ENCODE measurements around the gene CERS5. TPM values are rescaled to one million over a fixed set of nuclear protein-coding genes. Genes with fewer than 3 reads are reported as not detected.

The CERS5 gene
- total RNA-seq (2022) (61.6 and 62.6 TPM in 2 replicates), Bru-seq, nascent RNA (percentile 81 among the genes with signal in this experiment), BruChase-seq, experiment 1, labeled RNA remaining after a 2-hour chase (percentile 91 among the genes with signal in this experiment), BruChase-seq, experiment 2, labeled RNA remaining after a 6-hour chase (percentile 92 among the genes with signal in this experiment)
- long read RNA-seq, transcript CERS5-201 (10 exons, 2,051 nt): major isoform, 80 of 117 reads
- long read RNA-seq, transcript CERS5-203 (11 exons, 2,855 nt): minor isoform, 10 of 117 reads
- long read RNA-seq, partial matches to known transcripts: 2 of 117 reads
- long read RNA-seq, other reads (novel, unspliced or antisense): 25 of 117 reads

GRCh38 chr12:50167049-50167828, at the start of gene CERS5:
Gene CERS5, minus strand, starts transcription at chr12:50167369. Its CDS starts 72 bp downstream, at chr12:50167297.
- TF ChIP-seq CTCF (IDR thresholded peaks at IDR 0.05; ENCODE audit: insufficient read depth in 1 of 2, low read depth in 1 of 2, low read length in 1 of 2, severe bottlenecking in 1 of 2, unreplicated experiment in 1 of 2): peak in 1 of 2 experiments; percentile 64
- no TSS peak for BruUV-seq (replicated peaks)
- CTCF ChIA-PET: interaction anchor here (0.7 to 3.0 kb wide), 16 partner anchors 9 to 147 kb away, joined by 3 to 37 read pairs (median 8); partner anchors contain the start of genes COX14 and SMARCD1
- DNase-seq: peak; percentile 99 to 100
- peak within 1 kb of the TSS; percentile 80 for H3K4me3 Mint-ChIP-seq (ENCODE audit: unreplicated experiment)
- H3K9me3 Mint-ChIP-seq (ENCODE audit: unreplicated experiment): no peaks in the 10 kb centered on the region
- intact Hi-C loops (cut with micrococcal nuclease; ENCODE audit: unreplicated experiment): loop anchor here (1.0 to 2.0 kb wide), 5 partner anchors 24 to 92 kb away; partner anchors contain the start of genes COX14 and SMARCD1
- H3K36me3 Mint-ChIP-seq (ENCODE audit: insufficient read depth, unreplicated experiment): peaks cover 15% of the 10 kb centered on the region
- POLR2A ChIA-PET: interaction anchor here (0.5 to 2.0 kb wide), 14 partner anchors 10 to 854 kb away, joined by 3 to 24 read pairs (median 4); partner anchors contain the start of genes COX14, LIMA1, SMARCD1 and TMBIM6
- H3K4me1 Mint-ChIP-seq (ENCODE audit: low read depth, unreplicated experiment): peaks cover 8% of the 10 kb centered on the region
- no peaks in the 10 kb centered on the region for H3K27me3 ChIP-seq (replicated peaks; ENCODE audit: control insufficient read depth, insufficient read depth, low read length)
- H3K27me3 Mint-ChIP-seq (ENCODE audit: insufficient read depth, unreplicated experiment): no peaks in the 10 kb centered on the region
- peaks cover 12% of the 10 kb centered on the region for H3K9me3 ChIP-seq
- H3K4me1 ChIP-seq: peaks cover 11% of the 10 kb centered on the region; the same call in 1 of the 2 replicates
- peak within 1 kb of the TSS; percentile 77 for H3K27ac Mint-ChIP-seq (ENCODE audit: unreplicated experiment)
- peak within 1 kb of the TSS; percentile 63 for H3K4me3 ChIP-seq (ENCODE audit: low read depth, low read length)
- H3K36me3 ChIP-seq (ENCODE audit: control insufficient read depth, insufficient read depth, low read length): no peaks in the 10 kb centered on the region

- Mint-ChIP-seq H3K27ac (ENCODE audit: unreplicated experiment) (no peak overlapping the region), H3K4me1 (ENCODE audit: low read depth, unreplicated experiment) (peaks cover 7% of the 10 kb centered on the region), H3K9me3 (ENCODE audit: unreplicated experiment) (no peaks in the 10 kb centered on the region), H3K4me3 (ENCODE audit: unreplicated experiment) (no peak overlapping the region), H3K27me3 (ENCODE audit: insufficient read depth, unreplicated experiment) (no peaks in the 10 kb centered on the region), H3K36me3 (ENCODE audit: insufficient read depth, unreplicated experiment) (peaks cover 32% of the 10 kb centered on the region)
- intact Hi-C loops (cut with micrococcal nuclease; ENCODE audit: unreplicated experiment): no loop called here
- no peak for TF ChIP-seq CTCF (IDR thresholded peaks at IDR 0.05; ENCODE audit: insufficient read depth in 1 of 2, low read depth in 1 of 2, low read length in 1 of 2, severe bottlenecking in 1 of 2, unreplicated experiment in 1 of 2)
- no peaks in the 10 kb centered on the region for H3K9me3 ChIP-seq
- no TSS peak for BruUV-seq (replicated peaks)
- no peaks in the 10 kb centered on the region; the same call in 1 of the 2 replicates for H3K36me3 ChIP-seq (ENCODE audit: control insufficient read depth, insufficient read depth, low read length)
- ChIA-PET POLR2A (no interaction called here), CTCF (no interaction called here)
- peaks cover 8% of the 10 kb centered on the region for H3K4me1 ChIP-seq
- no peaks in the 10 kb centered on the region for H3K27me3 ChIP-seq (replicated peaks; ENCODE audit: control insufficient read depth, insufficient read depth, low read length)
- DNase-seq: no peak
- H3K4me3 ChIP-seq (ENCODE audit: low read depth, low read length): no peak overlapping the region
Observed at GRCh38 chr12:50215033-50215432, 47.9 kb upstream of the CERS5 start.

DNA sequence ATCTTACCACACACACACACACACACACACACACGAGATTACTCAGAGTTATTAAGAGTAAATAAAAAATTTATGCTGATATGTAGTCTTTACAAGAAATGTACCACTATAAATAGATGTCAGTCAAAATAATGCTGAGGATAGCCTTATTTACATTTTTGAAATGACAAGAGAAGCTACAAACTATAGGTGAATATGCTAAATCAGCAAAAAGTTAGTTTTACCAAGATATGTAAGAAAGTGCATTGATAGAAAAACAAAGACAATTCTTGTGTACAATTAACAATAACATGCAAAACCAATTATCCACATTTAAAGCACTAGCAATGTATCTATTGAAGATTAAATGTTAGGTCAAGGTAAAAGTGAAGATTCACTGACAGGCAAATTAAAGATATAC, 46.8 kb upstream of the CERS5 start:
- no peak overlapping the region for H3K27ac Mint-ChIP-seq (ENCODE audit: unreplicated experiment)
- H3K36me3 ChIP-seq (ENCODE audit: control insufficient read depth, insufficient read depth, low read length): no peaks in the 10 kb centered on the region
- H3K4me3 Mint-ChIP-seq (ENCODE audit: unreplicated experiment): no peak overlapping the region
- TF ChIP-seq CTCF (IDR thresholded peaks at IDR 0.05; ENCODE audit: insufficient read depth in 1 of 2, low read depth in 1 of 2, low read length in 1 of 2, severe bottlenecking in 1 of 2, unreplicated experiment in 1 of 2): no peak
- no peaks in the 10 kb centered on the region for H3K27me3 ChIP-seq (replicated peaks; ENCODE audit: control insufficient read depth, insufficient read depth, low read length)
- H3K4me1 ChIP-seq: peaks cover 8% of the 10 kb centered on the region
- no TSS peak for BruUV-seq (replicated peaks)
- H3K27me3 Mint-ChIP-seq (ENCODE audit: insufficient read depth, unreplicated experiment): no peaks in the 10 kb centered on the region
- peaks cover 32% of the 10 kb centered on the region for H3K36me3 Mint-ChIP-seq (ENCODE audit: insufficient read depth, unreplicated experiment)
- ChIA-PET CTCF (no interaction called here), POLR2A (no interaction called here)
- H3K9me3 ChIP-seq: no peaks in the 10 kb centered on the region
- H3K4me3 ChIP-seq (ENCODE audit: low read depth, low read length): no peak overlapping the region
- intact Hi-C loops (cut with micrococcal nuclease; ENCODE audit: unreplicated experiment): no loop called here
- no peak for DNase-seq
- peaks cover 7% of the 10 kb centered on the region for H3K4me1 Mint-ChIP-seq (ENCODE audit: low read depth, unreplicated experiment)
- no peaks in the 10 kb centered on the region for H3K9me3 Mint-ChIP-seq (ENCODE audit: unreplicated experiment)

All from Caco-2 (cell line).